NCI-H526 (cell line): ENCODE measurements around the gene SEC31A.
A peak's percentile ranks its signal among the peaks of the same experiment; 100 is the strongest.

Experiments
- DNase-seq, 2 experiments: peaks; one replicate each; lab custom pipeline; 2025; lab: John Stamatoyannopoulos, UW

SEC31A gene

GRCh38 chr4:82797405-82798111 lies 93.4 kb downstream of the SEC31A start:
- peak in 1 of 2 experiments; percentile 10 for DNase-seq

GRCh38 chr4:82797040-82797404 lies 93.9 kb downstream of the SEC31A start:
- no peak for DNase-seq

GRCh38 chr4:82792912-82793649 lies 97.9 kb downstream of the SEC31A start:
- no peak for DNase-seq

GRCh38 chr4:82791179-82791578 lies 99.8 kb downstream of the SEC31A start:
- no peak for DNase-seq

- DNase-seq, result no peak
These were observed 100.8 kb downstream of the SEC31A start for GRCh38 chr4:82790060-82790660.

- peak in 1 of 2 experiments; percentile 9 for DNase-seq
These were observed 101.8 kb downstream of the SEC31A start for GRCh38 chr4:82789025-82789776.

- DNase-seq, result no peak
These were observed 103.6 kb downstream of the SEC31A start for GRCh38 chr4:82787342-82787741.

GRCh38 chr4:82786828-82787227 lies 104.1 kb downstream of the SEC31A start:
- no peak for DNase-seq

- no peak for DNase-seq
These were observed 105.1 kb downstream of the SEC31A start for GRCh38 chr4:82785611-82786400.

- peak in 1 of 2 experiments; percentile 8 for DNase-seq
These were observed 106.0 kb downstream of the SEC31A start for GRCh38 chr4:82784681-82785610.

GRCh38 chr4:82782626-82783345 lies 108.2 kb downstream of the SEC31A start:
- DNase-seq, result no peak

- DNase-seq, result peak in 1 of 2 experiments; percentile 31
These were observed 110.2 kb downstream of the SEC31A start for GRCh38 chr4:82780752-82781231.

- no peak for DNase-seq
These were observed 110.7 kb downstream of the SEC31A start for GRCh38 chr4:82780170-82780751.

- DNase-seq, result no peak
These were observed 111.9 kb downstream of the SEC31A start for GRCh38 chr4:82779032-82779431.

GRCh38 chr4:82777857-82778525 lies 113.0 kb downstream of the SEC31A start:
- no peak for DNase-seq

- no peak for DNase-seq
These were observed 113.9 kb downstream of the SEC31A start for GRCh38 chr4:82776925-82777542.

- no peak for DNase-seq
These were observed 115.7 kb downstream of the SEC31A start for GRCh38 chr4:82775243-82775642.

- no peak for DNase-seq
These were observed 116.2 kb downstream of the SEC31A start for GRCh38 chr4:82774711-82775171.
